ENCODE results near the gene PLCL1. TPM values are rescaled to one million over a fixed set of nuclear protein-coding genes. Genes with fewer than 3 reads are reported as not detected.

PLCL1 gene
- total and polyA plus RNA-seq, 12 donors = 1.6 to 24.0 (median 4.9) TPM

- no peak for DNase-seq
- Histone ChIP-seq H3K4me1 (replicated peaks in 1 of 2) (peaks cover 0 to 12% of the 10 kb centered on the region in 2 donors), H3K36me3 (replicated peaks in 1 of 2) (no peaks in the 10 kb centered on the region), H3K4me3 (no peak overlapping the region), H3K27me3 (no peaks in the 10 kb centered on the region), H3K9me3 (replicated peaks in 1 of 3) (no peaks in the 10 kb centered on the region), H3K27ac (no peak overlapping the region)
- intact Hi-C loops (cut with DNase I) = no loop called here
- TF ChIP-seq, protein P1, sequence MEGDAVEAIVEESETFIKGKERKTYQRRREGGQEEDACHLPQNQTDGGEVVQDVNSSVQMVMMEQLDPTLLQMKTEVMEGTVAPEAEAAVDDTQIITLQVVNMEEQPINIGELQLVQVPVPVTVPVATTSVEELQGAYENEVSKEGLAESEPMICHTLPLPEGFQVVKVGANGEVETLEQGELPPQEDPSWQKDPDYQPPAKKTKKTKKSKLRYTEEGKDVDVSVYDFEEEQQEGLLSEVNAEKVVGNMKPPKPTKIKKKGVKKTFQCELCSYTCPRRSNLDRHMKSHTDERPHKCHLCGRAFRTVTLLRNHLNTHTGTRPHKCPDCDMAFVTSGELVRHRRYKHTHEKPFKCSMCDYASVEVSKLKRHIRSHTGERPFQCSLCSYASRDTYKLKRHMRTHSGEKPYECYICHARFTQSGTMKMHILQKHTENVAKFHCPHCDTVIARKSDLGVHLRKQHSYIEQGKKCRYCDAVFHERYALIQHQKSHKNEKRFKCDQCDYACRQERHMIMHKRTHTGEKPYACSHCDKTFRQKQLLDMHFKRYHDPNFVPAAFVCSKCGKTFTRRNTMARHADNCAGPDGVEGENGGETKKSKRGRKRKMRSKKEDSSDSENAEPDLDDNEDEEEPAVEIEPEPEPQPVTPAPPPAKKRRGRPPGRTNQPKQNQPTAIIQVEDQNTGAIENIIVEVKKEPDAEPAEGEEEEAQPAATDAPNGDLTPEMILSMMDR (IDR thresholded peaks at IDR 0.05) = no peak
- no peak for TF ChIP-seq POLR2A (IDR thresholded peaks at IDR 0.05)
- 79 to 82% (median 80%) methylated on average over 6 of the region's 6 CpGs for WGBS, 4 donors
Measured at GRCh38 chr2:197893403-197894177, 89.2 kb downstream of the PLCL1 start.

GRCh38 chr2:197894751-197895274 is 90.4 kb downstream of the PLCL1 start:
- DNase-seq = no peak
- Histone ChIP-seq H3K27me3 (no peaks in the 10 kb centered on the region), H3K36me3 (replicated peaks in 1 of 2) (no peaks in the 10 kb centered on the region), H3K9me3 (replicated peaks in 1 of 3) (no peaks in the 10 kb centered on the region), H3K4me1 (replicated peaks in 1 of 2) (peaks cover 0 to 7% of the 10 kb centered on the region in 2 donors), H3K4me3 (no peak overlapping the region), H3K27ac (no peak overlapping the region)
- TF ChIP-seq, protein P1 (IDR thresholded peaks at IDR 0.05) = no peak
- TF ChIP-seq POLR2A (IDR thresholded peaks at IDR 0.05) = no peak
- WGBS, 4 donors = 37 to 51% (median 46%) methylated on average over 2 of the region's 2 CpGs
- intact Hi-C loops (cut with DNase I) = no loop called here

GRCh38 chr2:197897960-197898678 is 93.7 kb downstream of the PLCL1 start:
- Histone ChIP-seq H3K4me1 (replicated peaks in 1 of 2) (no peaks in the 10 kb centered on the region), H3K27me3 (no peaks in the 10 kb centered on the region), H3K9me3 (replicated peaks in 1 of 3) (no peaks in the 10 kb centered on the region), H3K36me3 (replicated peaks in 1 of 2) (no peaks in the 10 kb centered on the region), H3K27ac (no peak overlapping the region), H3K4me3 (no peak overlapping the region)
- intact Hi-C loops (cut with DNase I) = no loop called here
- TF ChIP-seq POLR2A (IDR thresholded peaks at IDR 0.05) = no peak
- TF ChIP-seq, protein P1 (IDR thresholded peaks at IDR 0.05) = no peak
- 84 to 97% (median 91%) methylated on average over 4 of the region's 4 CpGs for WGBS, 4 donors
- no peak for DNase-seq

DNA sequence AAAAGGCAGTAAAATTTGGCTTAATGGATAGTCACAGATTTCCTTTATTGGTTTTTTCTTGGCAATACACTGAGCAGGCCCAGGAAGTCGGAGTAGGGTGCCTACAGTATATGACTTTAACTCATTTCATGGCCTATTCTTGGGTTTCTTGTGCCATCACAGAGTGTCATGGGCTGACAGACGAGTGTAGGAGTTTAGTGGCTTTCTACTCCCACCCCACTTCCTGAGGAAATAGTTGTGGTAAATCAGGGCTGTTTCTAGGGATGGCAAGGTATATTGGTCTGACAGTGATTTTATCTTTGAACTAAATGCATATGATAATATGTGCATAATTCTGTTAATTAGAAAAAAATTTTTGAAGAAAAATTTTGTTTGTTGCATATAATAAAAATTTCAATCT is 100.1 kb downstream of the PLCL1 start:
- Histone ChIP-seq H3K27me3 (no peaks in the 10 kb centered on the region), H3K36me3 (replicated peaks in 1 of 2) (no peaks in the 10 kb centered on the region), H3K27ac (no peak overlapping the region), H3K9me3 (replicated peaks in 1 of 3) (no peaks in the 10 kb centered on the region), H3K4me3 (no peak overlapping the region), H3K4me1 (replicated peaks in 1 of 2) (no peaks in the 10 kb centered on the region)
- WGBS, 4 donors = 68 to 75% (median 73%) methylated on average over 2 of the region's 2 CpGs
- intact Hi-C loops (cut with DNase I) = no loop called here
- TF ChIP-seq POLR2A (IDR thresholded peaks at IDR 0.05) = no peak
- TF ChIP-seq, protein P1 (IDR thresholded peaks at IDR 0.05) = no peak
- no peak for DNase-seq

Data from adrenal gland (tissue), 12 donors.